ENCODE data around the gene AIDA. TPM values are rescaled to one million over a fixed set of nuclear protein-coding genes. Genes with fewer than 3 reads are reported as not detected.

The AIDA gene
- total RNA-seq, 1 experiment from 2014 or later: 92.8 TPM

DNA sequence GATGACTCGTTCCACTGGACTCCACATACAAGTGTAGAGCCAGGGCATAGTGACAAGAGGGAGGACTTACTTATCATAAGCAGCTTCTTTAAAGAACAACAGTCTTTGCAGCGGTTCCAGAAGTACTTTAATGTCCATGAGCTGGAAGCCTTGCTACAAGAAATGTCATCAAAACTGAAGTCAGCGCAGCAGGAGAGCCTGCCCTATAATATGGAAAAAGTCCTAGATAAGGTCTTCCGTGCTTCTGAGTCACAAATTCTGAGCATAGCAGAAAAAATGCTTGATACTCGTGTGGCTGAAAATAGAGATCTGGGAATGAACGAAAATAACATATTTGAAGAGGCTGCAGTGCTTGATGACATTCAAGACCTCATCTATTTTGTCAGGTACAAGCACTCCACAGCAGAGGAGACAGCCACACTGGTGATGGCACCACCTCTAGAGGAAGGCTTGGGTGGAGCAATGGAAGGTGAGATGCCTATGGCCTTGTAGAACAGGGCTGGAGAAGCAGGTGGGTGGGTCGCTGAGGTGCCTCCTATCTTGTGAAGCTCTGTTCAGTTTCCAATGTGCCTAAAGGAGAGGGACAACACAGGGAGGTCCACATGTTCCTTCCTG, 82.3 kb downstream of the AIDA start:
- H2BK15ac ChIP-seq (ENCODE audit: low read depth, low read length): no peak overlapping the region
- no peak overlapping the region for H2BK120ac ChIP-seq (ENCODE audit: low read depth, low read length, poor library complexity, severe bottlenecking)
- H4K5ac ChIP-seq (ENCODE audit: insufficient read length, low read depth, low read length): no peak overlapping the region
- no peaks in the 10 kb centered on the region for H3K9me3 Mint-ChIP-seq
- no peak overlapping the region for H2BK5ac ChIP-seq (ENCODE audit: insufficient read length, low read length)
- no peak overlapping the region for H2BK12ac ChIP-seq (ENCODE audit: insufficient read length, low read depth, low read length)
- H3K56ac ChIP-seq (ENCODE audit: insufficient read length, low read depth, low read length): no peak overlapping the region
- no peak overlapping the region for H3K9ac ChIP-seq (ENCODE audit: extremely low read depth, insufficient read length, low read length)
- no peak for DNase-seq
- no peaks in the 10 kb centered on the region for H3K4me1 Mint-ChIP-seq
- no peaks in the 10 kb centered on the region for H3K27me3 ChIP-seq (ENCODE audit: insufficient read depth, low read length)
- no peaks in the 10 kb centered on the region for H3K79me2 ChIP-seq (ENCODE audit: insufficient read depth, low read length)
- TF ChIP-seq, protein P1, sequence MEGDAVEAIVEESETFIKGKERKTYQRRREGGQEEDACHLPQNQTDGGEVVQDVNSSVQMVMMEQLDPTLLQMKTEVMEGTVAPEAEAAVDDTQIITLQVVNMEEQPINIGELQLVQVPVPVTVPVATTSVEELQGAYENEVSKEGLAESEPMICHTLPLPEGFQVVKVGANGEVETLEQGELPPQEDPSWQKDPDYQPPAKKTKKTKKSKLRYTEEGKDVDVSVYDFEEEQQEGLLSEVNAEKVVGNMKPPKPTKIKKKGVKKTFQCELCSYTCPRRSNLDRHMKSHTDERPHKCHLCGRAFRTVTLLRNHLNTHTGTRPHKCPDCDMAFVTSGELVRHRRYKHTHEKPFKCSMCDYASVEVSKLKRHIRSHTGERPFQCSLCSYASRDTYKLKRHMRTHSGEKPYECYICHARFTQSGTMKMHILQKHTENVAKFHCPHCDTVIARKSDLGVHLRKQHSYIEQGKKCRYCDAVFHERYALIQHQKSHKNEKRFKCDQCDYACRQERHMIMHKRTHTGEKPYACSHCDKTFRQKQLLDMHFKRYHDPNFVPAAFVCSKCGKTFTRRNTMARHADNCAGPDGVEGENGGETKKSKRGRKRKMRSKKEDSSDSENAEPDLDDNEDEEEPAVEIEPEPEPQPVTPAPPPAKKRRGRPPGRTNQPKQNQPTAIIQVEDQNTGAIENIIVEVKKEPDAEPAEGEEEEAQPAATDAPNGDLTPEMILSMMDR (conservative IDR thresholded peaks at IDR 0.05): no peak
- no peak overlapping the region for H3K27ac ChIP-seq (ENCODE audit: insufficient read length, low read depth, low read length)
- no CpG with 5 or more reads among the region's 7 CpGs for WGBS (ENCODE audit: extremely low coverage, insufficient read length, low lambda C conversion rate)
- no peak overlapping the region for H3K4me2 ChIP-seq (ENCODE audit: insufficient read depth, insufficient read length, low read length)
- peaks cover 36 to 72% (median 71%) of the 10 kb centered on the region in 3 experiments; a peak in 6 of 7 replicates for H3K36me3 Mint-ChIP-seq (ENCODE audit: insufficient read depth in 1 of 3, low read depth in 3 of 3)
- H3K18ac ChIP-seq (ENCODE audit: insufficient read length, low read depth, low read length): no peak overlapping the region
- H2AK5ac ChIP-seq (ENCODE audit: insufficient read length, low read length): no peak overlapping the region
- no peaks in the 10 kb centered on the region for H3K4me1 ChIP-seq (ENCODE audit: insufficient read depth, low read length)
- no peak overlapping the region for H3K4me3 Mint-ChIP-seq
- no peak overlapping the region for H4K91ac ChIP-seq (ENCODE audit: insufficient read length, low read depth, low read length)
- H4K20me1 ChIP-seq (ENCODE audit: control insufficient read depth, insufficient read depth, insufficient read length): no peaks in the 10 kb centered on the region
- no peak overlapping the region for H3K23ac ChIP-seq (ENCODE audit: insufficient read length, low read depth, low read length)
- no peaks in the 10 kb centered on the region for H3K27me3 Mint-ChIP-seq (ENCODE audit: low read depth)
- H3K14ac ChIP-seq (ENCODE audit: insufficient read depth, low read length): no peak overlapping the region
- no peak overlapping the region for H2AFZ ChIP-seq (ENCODE audit: low read length)
- no peak overlapping the region; a peak in 1 of 7 replicates for H3K27ac Mint-ChIP-seq
- H4K8ac ChIP-seq (replicated peaks; ENCODE audit: insufficient read length, low read depth, low read length): no peak overlapping the region
- no peaks in the 10 kb centered on the region for H3K79me1 ChIP-seq (ENCODE audit: insufficient read depth, low read depth, low read length, poor library complexity, severe bottlenecking)
- no peak overlapping the region for H3K4ac ChIP-seq (ENCODE audit: low read depth, low read length)
- H3K9me3 ChIP-seq (ENCODE audit: control insufficient read depth, low read depth, low read length): no peaks in the 10 kb centered on the region
- H2BK20ac ChIP-seq (ENCODE audit: low read depth, low read length, poor library complexity, severe bottlenecking): no peak overlapping the region
- H3K23me2 ChIP-seq (ENCODE audit: insufficient read length, low read depth, low read length, poor library complexity, severe bottlenecking): no peaks in the 10 kb centered on the region
- H3T11ph ChIP-seq (ENCODE audit: low read length): no peak overlapping the region

Data from H9 (cell line).